ENCODE data around the gene RBM19. TPM values are rescaled to one million over a fixed set of nuclear protein-coding genes. Genes with fewer than 3 reads are reported as not detected.

RBM19 gene
- total RNA-seq (2012; rRNA removed) = 18.3 and 19.2 TPM in 2 replicates
- polyA plus RNA-seq (2012; rRNA removed) = 18.5 and 18.7 TPM in 2 replicates
- 7.8 and 9.3 TPM in 2 replicates for polyA plus RNA-seq (2012; cell fraction: cytosol; rRNA removed)
- 57.8 and 59.8 TPM in 2 replicates for polyA plus RNA-seq (2012; cell fraction: nucleus; rRNA removed; ENCODE audit: low replicate concordance)
- Bru-seq, nascent RNA = percentile 66 among the genes with signal in this experiment
- BruChase-seq, experiment 1, labeled RNA remaining after a 6-hour chase = percentile 59 among the genes with signal in this experiment
- percentile 57 among the genes with signal in this experiment for BruChase-seq, experiment 2, labeled RNA remaining after a 2-hour chase
- long read RNA-seq, full-length matches to known transcripts = 26 of 45 reads
- long read RNA-seq, partial matches to known transcripts = 6 of 45 reads
- long read RNA-seq, other reads (novel, unspliced or antisense) = 13 of 45 reads

GRCh38 chr12:113965951-113966797 lies at the start of gene RBM19:
TSS of gene RBM19 (minus strand) at chr12:113966325. CDS start at chr12:113966227, 98 bp downstream.
- H2BK15ac ChIP-seq (ENCODE audit: low read depth, low read length) = 0 out of 3 replicates have a peak within 1 kb of the TSS, but pooled peaks have one; percentile 50
- DNase-seq (peak; percentile 97), ATAC-seq (ENCODE audit: low read depth) (peak; percentile 100)
- H3K27me3 ChIP-seq (ENCODE audit: control insufficient read depth, insufficient read depth, low read length) = peaks cover 5% of the 10 kb centered on the region; the same call in 1 of the 2 replicates
- H2BK20ac ChIP-seq (ENCODE audit: low read depth, low read length) = 0 out of 2 replicates have a peak within 1 kb of the TSS, but pooled peaks have one; percentile 25
- BruUV-seq (replicated peaks) = no TSS peak
- POLR2A ChIA-PET (ENCODE audit: unreplicated experiment) = no interaction called here
- H3K27ac ChIP-seq (ENCODE audit: insufficient read depth, low read length) = peak within 1 kb of the TSS; percentile 63
- H3K56ac ChIP-seq (ENCODE audit: extremely low read depth, insufficient read depth, low read length) = peak within 1 kb of the TSS; percentile 70
- H3K9me1 ChIP-seq (ENCODE audit: insufficient read depth, low read length) = no peaks in the 10 kb centered on the region
- no peaks in the 10 kb centered on the region for H3K9me3 ChIP-seq (ENCODE audit: control insufficient read depth, insufficient read depth, low read length)
- peak within 1 kb of the TSS; percentile 77; the same call in 1 of the 2 replicates for H3K23ac ChIP-seq (ENCODE audit: low read depth, low read length)
- peak within 1 kb of the TSS; percentile 79 for H3K9ac ChIP-seq (ENCODE audit: low read depth, low read length)
- H4K8ac ChIP-seq (ENCODE audit: low read depth in 2 of 2, low read length in 2 of 2) = peak within 1 kb of the TSS; percentile 70 to 97
- peak within 1 kb of the TSS; percentile 99 for H2AFZ ChIP-seq (replicated peaks; ENCODE audit: low read length, poor library complexity)
- H3K14ac ChIP-seq (replicated peaks; ENCODE audit: low read depth, low read length) = peak within 1 kb of the TSS; percentile 87
- H3K36me3 ChIP-seq (ENCODE audit: control insufficient read depth, insufficient read depth, low read length) = peaks cover 8% of the 10 kb centered on the region
- peak within 1 kb of the TSS; percentile 71 for H2BK120ac ChIP-seq (ENCODE audit: low read depth, low read length)
- peak within 1 kb of the TSS; percentile 60 for H3K4me3 ChIP-seq (ENCODE audit: insufficient read depth, low read depth, low read length)
- dilution Hi-C loops (cut with HindIII; ENCODE audit: low sequenced_read_pairs, unreplicated experiment) = no loop called here
- H3K4me2 ChIP-seq (ENCODE audit: low read depth, low read length) = peak within 1 kb of the TSS; percentile 84
- peak within 1 kb of the TSS; percentile 51; the same call in 1 of the 2 replicates for H4K91ac ChIP-seq (ENCODE audit: insufficient read depth, low read depth, low read length)
- peak within 1 kb of the TSS; percentile 39 for H2BK5ac ChIP-seq (ENCODE audit: low read depth, low read length, poor library complexity, severe bottlenecking)
- CTCF ChIA-PET = interaction anchor here (0.9 to 1.7 kb wide), 6 partner anchors 9 to 543 kb away, joined by 3 to 18 read pairs (median 4); no protein-coding TSS in a partner anchor
- 1% methylated on average over 21 of the region's 46 CpGs; no CpG with 5 or more reads in 1 of the 2 experiments for WGBS, 2 experiments (ENCODE audit: extremely low coverage in 2 of 2, insufficient read length in 1 of 2)
- H3K79me1 ChIP-seq (ENCODE audit: low read depth in 1 of 2, low read length in 2 of 2) = peaks cover 9 to 31% of the 10 kb centered on the region in 2 experiments
- H2AK9ac ChIP-seq (replicated peaks; ENCODE audit: low read depth, low read length, poor library complexity) = peak within 1 kb of the TSS; percentile 92
- H2AK5ac ChIP-seq (ENCODE audit: low read depth, low read length) = no peak within 1 kb of the TSS
- peak within 1 kb of the TSS; percentile 80 for H4K5ac ChIP-seq (ENCODE audit: low read depth, low read length)
- in situ Hi-C loops (cut with MboI; ENCODE audit: low sequenced_read_pairs) = no loop called here
- H3K18ac ChIP-seq (ENCODE audit: low read depth, low read length) = 0 out of 2 replicates have a peak within 1 kb of the TSS, but pooled peaks have one; percentile 9
- no peaks in the 10 kb centered on the region for H4K20me1 ChIP-seq (ENCODE audit: insufficient read depth, low read length)
- H3K4ac ChIP-seq (ENCODE audit: low read depth, low read length) = peak within 1 kb of the TSS; percentile 84
- no peaks in the 10 kb centered on the region for H3K4me1 ChIP-seq (ENCODE audit: control insufficient read depth, insufficient read depth, low read length)
- intact Hi-C loops (cut with micrococcal nuclease) = loop anchor here (1.0 to 5.0 kb wide), 3 partner anchors 431 to 542 kb away; no protein-coding TSS in a partner anchor
- TF ChIP-seq CTCF (conservative IDR thresholded peaks at IDR 0.05; ENCODE audit: low read depth, low read length) = peak; percentile 95
- peak; percentile 66; the same call in 1 of the 2 replicates for TF ChIP-seq MAZ (IDR thresholded peaks at IDR 0.05; ENCODE audit: borderline replicate concordance, low read depth, low read length)
- peak; percentile 96 for TF ChIP-seq USF2 (IDR thresholded peaks at IDR 0.05; ENCODE audit: low read depth, low read length)
- TF ChIP-seq RAD21 (IDR thresholded peaks at IDR 0.05; ENCODE audit: low read length) = peak; percentile 62
- TF ChIP-seq SMC3 (IDR thresholded peaks at IDR 0.05; ENCODE audit: low read depth, low read length) = peak; percentile 40; the same call in 1 of the 2 replicates
- no peak for TF ChIP-seq CHD1 (IDR thresholded peaks at IDR 0.05; ENCODE audit: low read depth, low read length)
- TF ChIP-seq POLR2A (IDR thresholded peaks at IDR 0.05; ENCODE audit: low read depth, low read length) = peak; percentile 80; the same call in 1 of the 2 replicates
- no peak for TF ChIP-seq RCOR1 (IDR thresholded peaks at IDR 0.05; ENCODE audit: insufficient replicate concordance, low read length)
- no peak for TF ChIP-seq MAFK (IDR thresholded peaks at IDR 0.05; ENCODE audit: low read depth, low read length)
- TF ChIP-seq FOS (IDR thresholded peaks at IDR 0.05; ENCODE audit: low read depth, low read length) = no peak
- peak; percentile 99 for TF ChIP-seq MXI1 (IDR thresholded peaks at IDR 0.05; ENCODE audit: borderline replicate concordance, low read depth, low read length)
